ENCODE results near the gene IFNE.

IFNE gene, protein sequence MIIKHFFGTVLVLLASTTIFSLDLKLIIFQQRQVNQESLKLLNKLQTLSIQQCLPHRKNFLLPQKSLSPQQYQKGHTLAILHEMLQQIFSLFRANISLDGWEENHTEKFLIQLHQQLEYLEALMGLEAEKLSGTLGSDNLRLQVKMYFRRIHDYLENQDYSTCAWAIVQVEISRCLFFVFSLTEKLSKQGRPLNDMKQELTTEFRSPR

DNA sequence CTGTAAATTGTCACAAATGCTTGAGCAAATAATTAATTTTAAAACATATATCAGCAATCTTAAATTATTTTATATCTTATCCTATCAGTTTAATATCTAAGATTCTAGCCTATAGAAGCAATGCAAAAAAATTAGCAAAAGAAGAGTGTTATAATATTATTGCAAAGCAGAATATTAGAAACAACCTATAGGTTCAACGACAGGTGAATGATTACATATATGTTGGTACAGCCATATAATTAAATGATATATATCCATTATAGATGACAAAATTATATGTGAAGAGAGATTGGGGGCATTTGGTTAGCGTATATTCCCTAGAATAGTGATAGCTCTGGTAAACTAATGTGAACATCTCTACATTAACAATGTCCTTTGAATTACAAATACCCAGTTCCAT is at the start of gene IFNE:
Gene IFNE (minus strand): TSS at position 101 of the 400 bp plus-strand sequence. CDS start 619 bp downstream, outside the sequence.
- TF ChIP-seq, protein P1, sequence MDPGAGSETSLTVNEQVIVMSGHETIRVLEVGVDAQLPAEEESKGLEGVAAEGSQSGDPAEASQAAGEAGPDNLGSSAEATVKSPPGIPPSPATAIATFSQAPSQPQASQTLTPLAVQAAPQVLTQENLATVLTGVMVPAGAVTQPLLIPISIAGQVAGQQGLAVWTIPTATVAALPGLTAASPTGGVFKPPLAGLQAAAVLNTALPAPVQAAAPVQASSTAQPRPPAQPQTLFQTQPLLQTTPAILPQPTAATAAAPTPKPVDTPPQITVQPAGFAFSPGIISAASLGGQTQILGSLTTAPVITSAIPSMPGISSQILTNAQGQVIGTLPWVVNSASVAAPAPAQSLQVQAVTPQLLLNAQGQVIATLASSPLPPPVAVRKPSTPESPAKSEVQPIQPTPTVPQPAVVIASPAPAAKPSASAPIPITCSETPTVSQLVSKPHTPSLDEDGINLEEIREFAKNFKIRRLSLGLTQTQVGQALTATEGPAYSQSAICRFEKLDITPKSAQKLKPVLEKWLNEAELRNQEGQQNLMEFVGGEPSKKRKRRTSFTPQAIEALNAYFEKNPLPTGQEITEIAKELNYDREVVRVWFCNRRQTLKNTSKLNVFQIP (CRISPR knock-in tag; IDR thresholded peaks at IDR 0.05; ENCODE audit: borderline replicate concordance, low read depth): no peak
- TF ChIP-seq, protein P2, sequence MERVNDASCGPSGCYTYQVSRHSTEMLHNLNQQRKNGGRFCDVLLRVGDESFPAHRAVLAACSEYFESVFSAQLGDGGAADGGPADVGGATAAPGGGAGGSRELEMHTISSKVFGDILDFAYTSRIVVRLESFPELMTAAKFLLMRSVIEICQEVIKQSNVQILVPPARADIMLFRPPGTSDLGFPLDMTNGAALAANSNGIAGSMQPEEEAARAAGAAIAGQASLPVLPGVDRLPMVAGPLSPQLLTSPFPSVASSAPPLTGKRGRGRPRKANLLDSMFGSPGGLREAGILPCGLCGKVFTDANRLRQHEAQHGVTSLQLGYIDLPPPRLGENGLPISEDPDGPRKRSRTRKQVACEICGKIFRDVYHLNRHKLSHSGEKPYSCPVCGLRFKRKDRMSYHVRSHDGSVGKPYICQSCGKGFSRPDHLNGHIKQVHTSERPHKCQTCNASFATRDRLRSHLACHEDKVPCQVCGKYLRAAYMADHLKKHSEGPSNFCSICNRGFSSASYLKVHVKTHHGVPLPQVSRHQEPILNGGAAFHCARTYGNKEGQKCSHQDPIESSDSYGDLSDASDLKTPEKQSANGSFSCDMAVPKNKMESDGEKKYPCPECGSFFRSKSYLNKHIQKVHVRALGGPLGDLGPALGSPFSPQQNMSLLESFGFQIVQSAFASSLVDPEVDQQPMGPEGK (CRISPR knock-in tag; IDR thresholded peaks at IDR 0.05; ENCODE audit: borderline replicate concordance): no peak
- TF ChIP-seq ESRRG (CRISPR knock-in tag; IDR thresholded peaks at IDR 0.05): no peak
- no peak for TF ChIP-seq ZFP30 (CRISPR knock-in tag; IDR thresholded peaks at IDR 0.05)
- TF ChIP-seq ARNTL (CRISPR knock-in tag; IDR thresholded peaks at IDR 0.05; ENCODE audit: borderline replicate concordance, low read depth): no peak
- ATAC-seq: no peak

DNA sequence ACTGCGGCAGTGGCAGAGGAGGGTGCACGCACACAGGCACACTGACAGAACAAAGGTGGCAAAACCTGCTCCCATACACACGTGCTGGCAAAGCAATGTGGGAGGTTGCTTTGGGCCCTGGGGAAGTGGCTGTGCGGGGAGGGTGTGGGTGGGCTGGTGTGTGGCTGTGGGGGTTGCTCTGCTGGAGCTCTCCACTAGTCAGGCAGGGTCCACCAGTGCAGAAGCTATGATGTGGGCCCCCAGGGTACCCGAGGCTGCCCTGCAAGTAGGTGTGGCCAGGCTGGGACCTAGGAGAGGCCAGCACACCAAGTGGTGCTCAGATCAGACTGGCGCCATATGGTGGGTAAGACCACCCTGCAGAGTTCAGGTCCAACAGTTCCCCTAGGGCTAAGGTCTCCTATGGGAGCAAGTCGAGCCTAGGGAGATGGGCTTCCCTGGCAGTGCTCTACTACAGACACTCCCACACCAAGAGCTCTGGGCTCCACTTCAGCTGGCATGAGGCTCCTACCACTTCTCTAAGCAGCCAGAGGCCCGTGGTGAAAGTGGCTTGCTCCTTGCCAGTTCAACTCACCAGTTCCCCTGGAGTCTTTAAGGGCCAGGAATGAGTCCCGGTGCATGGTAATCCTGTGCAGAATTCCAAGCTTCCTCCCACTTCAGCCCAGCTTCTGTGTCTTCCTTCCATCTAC is 46.2 kb upstream of the IFNE start:
- ATAC-seq: no peak
- TF ChIP-seq PPARA (CRISPR knock-in tag; IDR thresholded peaks at IDR 0.05; ENCODE audit: borderline replicate concordance) (no peak), BACH2 (CRISPR knock-in tag; IDR thresholded peaks at IDR 0.05; ENCODE audit: borderline replicate concordance) (no peak), ESRRG (CRISPR knock-in tag; IDR thresholded peaks at IDR 0.05) (no peak), RARB (CRISPR knock-in tag; IDR thresholded peaks at IDR 0.05) (no peak), ZNF8 (CRISPR knock-in tag; IDR thresholded peaks at IDR 0.05) (no peak), ISL1 (CRISPR knock-in tag; IDR thresholded peaks at IDR 0.05) (no peak), ZNF70 (CRISPR knock-in tag; IDR thresholded peaks at IDR 0.05) (no peak), OSR1 (CRISPR knock-in tag; IDR thresholded peaks at IDR 0.05) (no peak), CSDC2 (CRISPR knock-in tag; IDR thresholded peaks at IDR 0.05) (no peak)
- TF ChIP-seq, protein P1 (CRISPR knock-in tag; IDR thresholded peaks at IDR 0.05; ENCODE audit: borderline replicate concordance, low read depth): no peak

DNA sequence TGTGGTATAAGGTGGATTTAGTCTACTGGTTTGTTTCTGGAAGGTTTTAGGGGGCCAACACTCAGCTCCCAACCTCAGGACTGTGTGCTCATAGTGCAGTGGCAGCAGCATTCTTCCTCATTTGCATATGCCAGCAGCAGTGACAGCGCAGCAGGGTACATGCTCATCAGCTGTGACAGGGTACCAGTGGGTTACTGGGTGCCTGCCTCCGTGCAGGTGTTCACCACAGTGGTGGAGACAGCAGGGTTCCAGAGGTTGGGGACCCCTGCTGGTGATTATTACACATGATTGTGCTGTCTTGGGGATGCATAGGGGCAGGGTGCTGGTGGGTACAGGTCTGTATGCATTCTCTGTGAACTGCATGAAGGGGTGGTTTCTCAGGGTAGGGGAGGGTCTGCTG is 45.5 kb upstream of the IFNE start:
- no peak for TF ChIP-seq ZFP3 (CRISPR knock-in tag; IDR thresholded peaks at IDR 0.05)
- no peak for TF ChIP-seq ZNF70 (CRISPR knock-in tag; IDR thresholded peaks at IDR 0.05)
- no peak for TF ChIP-seq OSR1 (CRISPR knock-in tag; IDR thresholded peaks at IDR 0.05)
- TF ChIP-seq TCF4 (CRISPR knock-in tag; IDR thresholded peaks at IDR 0.05; ENCODE audit: borderline replicate concordance): no peak
- no peak for TF ChIP-seq ZFP30 (CRISPR knock-in tag; IDR thresholded peaks at IDR 0.05)
- no peak for TF ChIP-seq ZNF565 (CRISPR knock-in tag; conservative IDR thresholded peaks at IDR 0.05; ENCODE audit: low read depth)
- TF ChIP-seq, protein P3, sequence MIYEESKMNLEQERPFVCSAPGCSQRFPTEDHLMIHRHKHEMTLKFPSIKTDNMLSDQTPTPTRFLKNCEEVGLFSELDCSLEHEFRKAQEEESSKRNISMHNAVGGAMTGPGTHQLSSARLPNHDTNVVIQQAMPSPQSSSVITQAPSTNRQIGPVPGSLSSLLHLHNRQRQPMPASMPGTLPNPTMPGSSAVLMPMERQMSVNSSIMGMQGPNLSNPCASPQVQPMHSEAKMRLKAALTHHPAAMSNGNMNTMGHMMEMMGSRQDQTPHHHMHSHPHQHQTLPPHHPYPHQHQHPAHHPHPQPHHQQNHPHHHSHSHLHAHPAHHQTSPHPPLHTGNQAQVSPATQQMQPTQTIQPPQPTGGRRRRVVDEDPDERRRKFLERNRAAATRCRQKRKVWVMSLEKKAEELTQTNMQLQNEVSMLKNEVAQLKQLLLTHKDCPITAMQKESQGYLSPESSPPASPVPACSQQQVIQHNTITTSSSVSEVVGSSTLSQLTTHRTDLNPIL (CRISPR knock-in tag; IDR thresholded peaks at IDR 0.05; ENCODE audit: low read depth): no peak
- no peak for TF ChIP-seq RARB (CRISPR knock-in tag; IDR thresholded peaks at IDR 0.05)
- TF ChIP-seq, protein P4, sequence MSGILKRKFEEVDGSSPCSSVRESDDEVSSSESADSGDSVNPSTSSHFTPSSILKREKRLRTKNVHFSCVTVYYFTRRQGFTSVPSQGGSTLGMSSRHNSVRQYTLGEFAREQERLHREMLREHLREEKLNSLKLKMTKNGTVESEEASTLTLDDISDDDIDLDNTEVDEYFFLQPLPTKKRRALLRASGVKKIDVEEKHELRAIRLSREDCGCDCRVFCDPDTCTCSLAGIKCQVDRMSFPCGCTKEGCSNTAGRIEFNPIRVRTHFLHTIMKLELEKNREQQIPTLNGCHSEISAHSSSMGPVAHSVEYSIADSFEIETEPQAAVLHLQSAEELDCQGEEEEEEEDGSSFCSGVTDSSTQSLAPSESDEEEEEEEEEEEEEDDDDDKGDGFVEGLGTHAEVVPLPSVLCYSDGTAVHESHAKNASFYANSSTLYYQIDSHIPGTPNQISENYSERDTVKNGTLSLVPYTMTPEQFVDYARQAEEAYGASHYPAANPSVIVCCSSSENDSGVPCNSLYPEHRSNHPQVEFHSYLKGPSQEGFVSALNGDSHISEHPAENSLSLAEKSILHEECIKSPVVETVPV (CRISPR knock-in tag; IDR thresholded peaks at IDR 0.05): no peak
- no peak for TF ChIP-seq ZC3H10 (CRISPR knock-in tag; IDR thresholded peaks at IDR 0.05)
- no peak for TF ChIP-seq BACH2 (CRISPR knock-in tag; IDR thresholded peaks at IDR 0.05; ENCODE audit: borderline replicate concordance)
- TF ChIP-seq ESRRG (CRISPR knock-in tag; IDR thresholded peaks at IDR 0.05): no peak
- TF ChIP-seq CSDC2 (CRISPR knock-in tag; IDR thresholded peaks at IDR 0.05): no peak
- TF ChIP-seq, protein P5, sequence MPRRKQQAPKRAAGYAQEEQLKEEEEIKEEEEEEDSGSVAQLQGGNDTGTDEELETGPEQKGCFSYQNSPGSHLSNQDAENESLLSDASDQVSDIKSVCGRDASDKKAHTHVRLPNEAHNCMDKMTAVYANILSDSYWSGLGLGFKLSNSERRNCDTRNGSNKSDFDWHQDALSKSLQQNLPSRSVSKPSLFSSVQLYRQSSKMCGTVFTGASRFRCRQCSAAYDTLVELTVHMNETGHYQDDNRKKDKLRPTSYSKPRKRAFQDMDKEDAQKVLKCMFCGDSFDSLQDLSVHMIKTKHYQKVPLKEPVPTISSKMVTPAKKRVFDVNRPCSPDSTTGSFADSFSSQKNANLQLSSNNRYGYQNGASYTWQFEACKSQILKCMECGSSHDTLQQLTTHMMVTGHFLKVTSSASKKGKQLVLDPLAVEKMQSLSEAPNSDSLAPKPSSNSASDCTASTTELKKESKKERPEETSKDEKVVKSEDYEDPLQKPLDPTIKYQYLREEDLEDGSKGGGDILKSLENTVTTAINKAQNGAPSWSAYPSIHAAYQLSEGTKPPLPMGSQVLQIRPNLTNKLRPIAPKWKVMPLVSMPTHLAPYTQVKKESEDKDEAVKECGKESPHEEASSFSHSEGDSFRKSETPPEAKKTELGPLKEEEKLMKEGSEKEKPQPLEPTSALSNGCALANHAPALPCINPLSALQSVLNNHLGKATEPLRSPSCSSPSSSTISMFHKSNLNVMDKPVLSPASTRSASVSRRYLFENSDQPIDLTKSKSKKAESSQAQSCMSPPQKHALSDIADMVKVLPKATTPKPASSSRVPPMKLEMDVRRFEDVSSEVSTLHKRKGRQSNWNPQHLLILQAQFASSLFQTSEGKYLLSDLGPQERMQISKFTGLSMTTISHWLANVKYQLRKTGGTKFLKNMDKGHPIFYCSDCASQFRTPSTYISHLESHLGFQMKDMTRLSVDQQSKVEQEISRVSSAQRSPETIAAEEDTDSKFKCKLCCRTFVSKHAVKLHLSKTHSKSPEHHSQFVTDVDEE (CRISPR knock-in tag; IDR thresholded peaks at IDR 0.05): no peak
- TF ChIP-seq, protein P1 (CRISPR knock-in tag; IDR thresholded peaks at IDR 0.05; ENCODE audit: borderline replicate concordance, low read depth): no peak
- no peak for TF ChIP-seq GLIS3 (CRISPR knock-in tag; IDR thresholded peaks at IDR 0.05)
- no peak for TF ChIP-seq ISL1 (CRISPR knock-in tag; IDR thresholded peaks at IDR 0.05)
- no peak for TF ChIP-seq ZNF8 (CRISPR knock-in tag; IDR thresholded peaks at IDR 0.05)
- no peak for TF ChIP-seq TOX (CRISPR knock-in tag; IDR thresholded peaks at IDR 0.05; ENCODE audit: borderline replicate concordance)
- no peak for TF ChIP-seq SNAI2 (CRISPR knock-in tag; IDR thresholded peaks at IDR 0.05)
- ATAC-seq: no peak
